Karpas-422 (cell line): ENCODE data around the gene CYP26A1. TPM values are rescaled to one million over a fixed set of nuclear protein-coding genes. Genes with fewer than 3 reads are reported as not detected.
A peak's percentile ranks its signal among the peaks of the same experiment; 100 is the strongest.

ENCODE experiments used
- DNase-seq: peaks from one replicate; pipeline ENCODE4 v3.0.0-alpha.2; 2015
- H2AFZ ChIP-seq: fragments of 200-600 bp; sonication (generic); 2 replicates; pipeline ENCODE4 v1.6.1; 2014; ENCODE audit warnings: antibody characterized with exemption, low read length, mixed read lengths
- H3K27ac ChIP-seq: fragments of 200-600 bp; sonication (generic); 2 replicates; pipeline ENCODE4 v1.5.1; 2014; ENCODE audit warnings: mild to moderate bottlenecking, low read length, moderate library complexity
- H3K27me3 ChIP-seq: fragments of 200-600 bp; sonication (generic); 2 replicates; pipeline ENCODE4 v1.6.1; 2014; ENCODE audit warnings: low read length, mixed read lengths
- H3K36me3 ChIP-seq: fragments of 200-600 bp; sonication (generic); 2 replicates; pipeline ENCODE4 v1.6.1; 2014; ENCODE audit warnings: low read length, mixed read lengths; ENCODE audit not compliant: insufficient read depth
- H3K4me1 ChIP-seq: fragments of 200-600 bp; sonication (generic); 2 replicates; pipeline ENCODE4 v1.6.1; 2014; ENCODE audit warnings: mild to moderate bottlenecking, low read length, mixed read lengths
- H3K4me2 ChIP-seq: fragments of 200-600 bp; sonication (generic); 2 replicates; pipeline ENCODE4 v1.6.1; 2014; ENCODE audit warnings: low read length, low read depth, mild to moderate bottlenecking; ENCODE audit not compliant: poor library complexity, severe bottlenecking
- H3K4me3 ChIP-seq: fragments of 200-600 bp; sonication (generic); 2 replicates; pipeline ENCODE4 v1.5.1; 2014; ENCODE audit warnings: mild to moderate bottlenecking, antibody characterized with exemption, low read length, mixed read lengths
- H3K79me2 ChIP-seq: fragments of 200-600 bp; sonication (generic); 2 replicates; pipeline ENCODE4 v1.6.1; 2014; ENCODE audit warnings: mild to moderate bottlenecking, low read length, mixed read lengths
- H3K9ac ChIP-seq: fragments of 200-600 bp; sonication (generic); 2 replicates; pipeline ENCODE4 v1.6.0; 2014; ENCODE audit warnings: low read length
- H3K9me2 ChIP-seq: fragments of 200-600 bp; sonication (generic), shearing (Covaris generic); replicated peaks from 2 replicates; pipeline ENCODE4 v1.6.0; 2014; ENCODE audit warnings: mild to moderate bottlenecking, low read length, moderate library complexity; ENCODE audit not compliant: insufficient read depth
- H3K9me3 ChIP-seq: fragments of 300-700, 200-600 bp; sonication (generic); 2 replicates; pipeline ENCODE4 v1.6.1; 2014; ENCODE audit warnings: low read length, mixed read lengths
- H4K20me1 ChIP-seq: fragments of 200-600 bp; sonication (generic); 2 replicates; pipeline ENCODE4 v1.6.1; 2014; ENCODE audit warnings: mild to moderate bottlenecking, antibody characterized with exemption, low read length, low read depth; ENCODE audit not compliant: insufficient read depth
- total RNA-seq: library from RNA; depleted of rRNA; stranded (reverse); fragments of >200 nt; shearing (Covaris generic); gene quantifications from 2 replicates; pipeline ENCODE4 v1.2.3, GENCODE V29; 2014; ENCODE audit warnings: low replicate concordance

Gene CYP26A1
- total RNA-seq, 1 experiment from 2014 or later = not detected

GRCh38 chr10:93068411-93069244, 5.1 kb upstream of the CYP26A1 start:
- H2AFZ ChIP-seq = no peak overlapping the region
- H3K36me3 ChIP-seq = no peaks in the 10 kb centered on the region
- no peaks in the 10 kb centered on the region for H3K9me3 ChIP-seq
- no peak overlapping the region for H3K4me3 ChIP-seq
- H3K27me3 ChIP-seq = no peaks in the 10 kb centered on the region
- no peaks in the 10 kb centered on the region for H3K79me2 ChIP-seq
- no peaks in the 10 kb centered on the region for H4K20me1 ChIP-seq
- no peaks in the 10 kb centered on the region for H3K9me2 ChIP-seq
- H3K4me2 ChIP-seq = no peak overlapping the region
- no peak for DNase-seq
- peaks cover 4% of the 10 kb centered on the region for H3K4me1 ChIP-seq
- no peak overlapping the region for H3K9ac ChIP-seq
- H3K27ac ChIP-seq = no peak overlapping the region

- H3K4me3 ChIP-seq = no peak overlapping the region
- H3K9ac ChIP-seq = no peak overlapping the region
- DNase-seq = no peak
- H3K36me3 ChIP-seq = no peaks in the 10 kb centered on the region
- no peaks in the 10 kb centered on the region for H4K20me1 ChIP-seq
- no peaks in the 10 kb centered on the region for H3K27me3 ChIP-seq
- no peaks in the 10 kb centered on the region for H3K9me2 ChIP-seq
- no peak overlapping the region for H2AFZ ChIP-seq
- H3K4me2 ChIP-seq = no peak overlapping the region
- H3K4me1 ChIP-seq = peaks cover 4% of the 10 kb centered on the region
- H3K9me3 ChIP-seq = no peaks in the 10 kb centered on the region
- no peak overlapping the region for H3K27ac ChIP-seq
- H3K79me2 ChIP-seq = no peaks in the 10 kb centered on the region
These were observed 4.5 kb upstream of the CYP26A1 start for GRCh38 chr10:93069245-93069561.

DNA sequence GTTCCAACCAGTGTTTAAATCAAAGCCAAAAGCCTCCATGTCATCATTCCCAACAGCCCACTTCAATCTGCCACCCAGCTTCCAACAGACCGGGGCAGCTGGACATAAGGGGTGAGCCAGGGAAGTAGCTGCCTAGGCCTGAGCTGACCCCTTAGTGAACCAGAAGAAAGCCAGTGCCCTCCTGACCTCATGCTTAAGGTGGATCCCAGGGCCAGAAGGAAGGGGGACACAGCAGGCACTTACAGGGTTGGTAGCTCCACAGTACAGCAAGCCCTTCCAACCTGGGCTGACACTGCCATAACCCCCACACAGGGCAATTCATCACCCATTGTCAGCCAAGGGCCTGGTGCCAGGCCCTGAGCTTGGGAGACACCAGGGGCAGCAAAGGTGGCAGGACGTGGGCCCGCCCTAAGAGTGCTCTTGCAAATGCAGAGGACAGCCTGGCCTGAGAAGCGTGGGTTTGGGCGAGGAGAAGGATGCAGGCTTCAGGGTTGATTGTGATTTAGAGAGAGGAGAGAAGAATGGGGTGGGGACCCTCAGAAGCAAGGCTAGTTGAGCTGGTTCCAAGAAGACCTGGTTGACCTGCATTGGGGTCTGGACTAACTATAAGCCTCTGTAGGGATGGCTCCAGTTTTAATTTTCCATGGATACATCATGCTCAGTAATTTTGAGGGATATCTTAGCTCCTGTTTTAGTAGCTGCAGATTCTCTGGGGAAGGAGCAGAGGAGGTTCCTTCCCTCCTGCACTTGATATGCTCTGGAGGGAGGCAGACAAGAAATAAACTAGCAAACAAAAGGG, 3.1 kb upstream of the CYP26A1 start:
- H3K79me2 ChIP-seq = no peaks in the 10 kb centered on the region
- H3K27me3 ChIP-seq = no peaks in the 10 kb centered on the region
- H4K20me1 ChIP-seq = no peaks in the 10 kb centered on the region
- no peaks in the 10 kb centered on the region for H3K9me3 ChIP-seq
- no peak overlapping the region for H3K9ac ChIP-seq
- no peak overlapping the region for H3K4me3 ChIP-seq
- H3K36me3 ChIP-seq = no peaks in the 10 kb centered on the region
- peaks cover 4% of the 10 kb centered on the region for H3K4me1 ChIP-seq
- H3K4me2 ChIP-seq = no peak overlapping the region
- no peak overlapping the region for H2AFZ ChIP-seq
- H3K27ac ChIP-seq = no peak overlapping the region
- H3K9me2 ChIP-seq = no peaks in the 10 kb centered on the region
- no peak for DNase-seq

GRCh38 chr10:93071177-93071472, 2.6 kb upstream of the CYP26A1 start:
- Histone ChIP-seq H3K9me3 (no peaks in the 10 kb centered on the region), H3K4me2 (no peak overlapping the region), H3K27ac (no peak overlapping the region), H3K4me1 (peaks cover 4% of the 10 kb centered on the region), H2AFZ (no peak overlapping the region), H3K27me3 (no peaks in the 10 kb centered on the region), H3K36me3 (no peaks in the 10 kb centered on the region), H3K9me2 (no peaks in the 10 kb centered on the region), H4K20me1 (no peaks in the 10 kb centered on the region), H3K9ac (no peak overlapping the region), H3K79me2 (no peaks in the 10 kb centered on the region), H3K4me3 (no peak overlapping the region)
- DNase-seq = no peak

GRCh38 chr10:93071674-93072224, 1.9 kb upstream of the CYP26A1 start:
- H2AFZ ChIP-seq = no peak overlapping the region
- H3K4me3 ChIP-seq = no peak overlapping the region
- no peak overlapping the region for H3K4me2 ChIP-seq
- peaks cover 4% of the 10 kb centered on the region for H3K4me1 ChIP-seq
- H3K79me2 ChIP-seq = no peaks in the 10 kb centered on the region
- H3K36me3 ChIP-seq = no peaks in the 10 kb centered on the region
- H4K20me1 ChIP-seq = no peaks in the 10 kb centered on the region
- no peaks in the 10 kb centered on the region for H3K27me3 ChIP-seq
- H3K9me2 ChIP-seq = no peaks in the 10 kb centered on the region
- no peak for DNase-seq
- no peak overlapping the region for H3K27ac ChIP-seq
- no peak overlapping the region for H3K9ac ChIP-seq
- H3K9me3 ChIP-seq = no peaks in the 10 kb centered on the region

DNA sequence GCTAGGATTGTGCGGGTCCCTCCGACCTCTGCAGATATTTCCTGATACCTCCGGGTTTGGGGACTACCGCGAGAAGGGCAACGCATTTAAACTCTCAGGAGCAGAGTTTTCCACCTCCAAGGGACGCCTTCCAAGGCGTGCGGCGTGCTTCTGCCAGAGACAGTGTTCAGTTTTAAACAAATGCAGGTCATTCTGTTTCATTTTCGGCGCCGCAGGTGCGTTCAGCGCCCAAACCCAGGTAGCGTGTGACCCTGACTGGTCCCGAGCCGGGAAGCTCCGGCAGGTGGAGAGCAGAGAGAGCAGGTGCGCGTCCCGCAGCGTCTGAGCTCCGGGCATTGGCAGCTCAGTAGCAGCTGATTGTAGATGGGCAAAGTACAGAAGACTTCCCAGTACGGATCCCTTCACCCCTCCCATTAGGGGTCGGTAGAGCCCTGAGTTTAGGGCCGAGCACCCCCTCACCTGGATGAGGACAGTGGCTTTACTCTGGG, 1.4 kb upstream of the CYP26A1 start:
- Histone ChIP-seq H3K36me3 (no peaks in the 10 kb centered on the region), H3K9me2 (no peaks in the 10 kb centered on the region), H3K4me3 (no peak overlapping the region), H2AFZ (no peak overlapping the region), H3K27ac (no peak overlapping the region), H4K20me1 (no peaks in the 10 kb centered on the region), H3K9me3 (no peaks in the 10 kb centered on the region), H3K4me1 (peaks cover 4% of the 10 kb centered on the region), H3K27me3 (no peaks in the 10 kb centered on the region), H3K9ac (no peak overlapping the region), H3K4me2 (no peak overlapping the region), H3K79me2 (no peaks in the 10 kb centered on the region)
- DNase-seq = no peak

- Histone ChIP-seq H3K79me2 (no peaks in the 10 kb centered on the region), H3K4me2 (peak overlapping the region; percentile 62), H3K9me3 (no peaks in the 10 kb centered on the region), H2AFZ (no peak overlapping the region), H3K9me2 (no peaks in the 10 kb centered on the region), H3K27me3 (no peaks in the 10 kb centered on the region), H3K27ac (no peak overlapping the region), H3K4me1 (peaks cover 4% of the 10 kb centered on the region), H3K36me3 (no peaks in the 10 kb centered on the region), H3K4me3 (peak overlapping the region; percentile 64), H3K9ac (no peak overlapping the region), H4K20me1 (no peaks in the 10 kb centered on the region)
- no peak for DNase-seq
These were observed 767 bp upstream of the CYP26A1 start for GRCh38 chr10:93072713-93073538.
